Upper lobe of left lung (tissue), 4 donors: ENCODE data around the gene BPI.

Experiments used
- CTCF ChIP-seq, 6 experiments: fragments of 450-650 bp in 4 of 6; fragments of 200-600 bp in 2 of 6; sonication (generic) in 2 of 6; IDR thresholded peaks; one replicate each; pipeline ENCODE4 v1.5.1; 2016 to 2019; ENCODE audit warnings: antibody characterized with exemption in 6 of 6
- POLR2A ChIP-seq, 4 donors: fragments of 450-650 bp; IDR thresholded peaks; one replicate each; pipeline ENCODE4 v1.5.1; 2016 to 2017; ENCODE audit warnings: antibody characterized with exemption in 4 of 4, mild to moderate bottlenecking in 2 of 4
- POLR2AphosphoS5 ChIP-seq, 2 donors: sonication (generic); formaldehyde crosslinking; IDR thresholded peaks; one replicate each; pipeline ENCODE4 v1.5.1; 2017; ENCODE audit warnings: antibody characterized with exemption in 2 of 2

GRCh38 chr20:38363004-38363747 lies 59.2 kb downstream of the BPI start:
- TF ChIP-seq POLR2AphosphoS5 (IDR thresholded peaks at IDR 0.05) (no peak), CTCF (IDR thresholded peaks at IDR 0.05) (no peak), POLR2A (IDR thresholded peaks at IDR 0.05) (no peak)
